ENCODE measurements around the gene MISP3. TPM values are rescaled to one million over a fixed set of nuclear protein-coding genes. Genes with fewer than 3 reads are reported as not detected.
A peak's percentile ranks its signal among the peaks of the same experiment; 100 is the strongest.

MISP3 gene
- total RNA-seq, 1 donor from 2014 or later = 0.98 TPM

GRCh38 chr19:14091813-14092462 lies 19.4 kb downstream of the MISP3 start:
- no peak for DNase-seq (ENCODE audit: low spot score in 2 of 2, unreplicated experiment in 2 of 2)
- TF ChIP-seq CTCF (IDR thresholded peaks at IDR 0.05; ENCODE audit: unreplicated experiment) = no peak
- H3K27me3 Mint-ChIP-seq (ENCODE audit: low read depth) = no peaks in the 10 kb centered on the region
- peaks cover 14% of the 10 kb centered on the region for H3K4me1 Mint-ChIP-seq
- peaks cover 4% of the 10 kb centered on the region for H3K9me3 Mint-ChIP-seq
- H3K27ac Mint-ChIP-seq = peak overlapping the region; percentile 99
- peaks cover 27% of the 10 kb centered on the region for H3K36me3 Mint-ChIP-seq
- H3K4me3 Mint-ChIP-seq = peak overlapping the region; percentile 97

- DNase-seq (ENCODE audit: low spot score in 2 of 2, unreplicated experiment in 2 of 2) = no peak
- Mint-ChIP-seq H3K27ac (no peak overlapping the region), H3K9me3 (peaks cover 4% of the 10 kb centered on the region), H3K4me1 (peaks cover 14% of the 10 kb centered on the region), H3K4me3 (peak overlapping the region; percentile 36), H3K27me3 (ENCODE audit: low read depth) (no peaks in the 10 kb centered on the region), H3K36me3 (peaks cover 29% of the 10 kb centered on the region)
- no peak for TF ChIP-seq CTCF (IDR thresholded peaks at IDR 0.05; ENCODE audit: unreplicated experiment)
Measured at GRCh38 chr19:14093117-14093823, 20.7 kb downstream of the MISP3 start.

- no peak for DNase-seq (ENCODE audit: low spot score in 2 of 2, unreplicated experiment in 2 of 2)
Measured at GRCh38 chr19:14094854-14095253, 22.3 kb downstream of the MISP3 start.

GRCh38 chr19:14096272-14096992 lies 23.8 kb downstream of the MISP3 start:
- H3K4me3 Mint-ChIP-seq = no peak overlapping the region
- no peak for DNase-seq (ENCODE audit: low spot score in 2 of 2, unreplicated experiment in 2 of 2)
- H3K36me3 Mint-ChIP-seq = peaks cover 27% of the 10 kb centered on the region
- no peaks in the 10 kb centered on the region for H3K27me3 Mint-ChIP-seq (ENCODE audit: low read depth)
- peaks cover 8% of the 10 kb centered on the region for H3K4me1 Mint-ChIP-seq
- H3K9me3 Mint-ChIP-seq = peaks cover 4% of the 10 kb centered on the region
- no peak overlapping the region for H3K27ac Mint-ChIP-seq
- no peak for TF ChIP-seq CTCF (IDR thresholded peaks at IDR 0.05; ENCODE audit: unreplicated experiment)

More at GRCh38 chr19:14094854-14095253, 22.3 kb downstream of the MISP3 start:
- no peak for TF ChIP-seq CTCF (IDR thresholded peaks at IDR 0.05; ENCODE audit: unreplicated experiment)
- Mint-ChIP-seq H3K27ac (no peak overlapping the region), H3K27me3 (ENCODE audit: low read depth) (no peaks in the 10 kb centered on the region), H3K4me1 (peaks cover 9% of the 10 kb centered on the region), H3K36me3 (peaks cover 22% of the 10 kb centered on the region), H3K4me3 (no peak overlapping the region), H3K9me3 (peaks cover 4% of the 10 kb centered on the region)

- DNase-seq (ENCODE audit: low spot score in 2 of 2, unreplicated experiment in 2 of 2) = peak in 1 of 2 experiments; percentile 35
Measured at GRCh38 chr19:14097532-14098151, 25.1 kb downstream of the MISP3 start.

More at GRCh38 chr19:14097532-14098151, 25.1 kb downstream of the MISP3 start:
- peaks cover 4% of the 10 kb centered on the region for H3K9me3 Mint-ChIP-seq
- TF ChIP-seq CTCF (IDR thresholded peaks at IDR 0.05; ENCODE audit: unreplicated experiment) = no peak
- no peak overlapping the region for H3K27ac Mint-ChIP-seq
- H3K4me3 Mint-ChIP-seq = no peak overlapping the region
- H3K36me3 Mint-ChIP-seq = peaks cover 27% of the 10 kb centered on the region
- no peaks in the 10 kb centered on the region for H3K4me1 Mint-ChIP-seq
- no peaks in the 10 kb centered on the region for H3K27me3 Mint-ChIP-seq (ENCODE audit: low read depth)
